PC-3 (cell line): Measurements from ENCODE around the gene C20orf141. TPM values are rescaled to one million over a fixed set of nuclear protein-coding genes. Genes with fewer than 3 reads are reported as not detected.

Source experiments
- ATAC-seq: fragments of 200-7000 bp; cut with Tn5 transposase; 2 replicates; pipeline ENCODE4 v1.9.1; 2020; ENCODE audit warnings: mild to moderate bottlenecking, moderate library complexity
- BruUV-seq: library from RNA; stranded (reverse); fragments of 400-500 nt; replicated peaks from 2 replicates; lab custom pipeline; 2021; lab: Mats Ljungman, UMichigan
- CTCF ChIA-PET: fragments of 300-600 bp; sonication (Branson Sonifier 250); formaldehyde crosslinking; loops from one replicate; lab custom pipeline; 2022; ENCODE audit warnings: antibody characterized with exemption; lab: Charles Lee
- POLR2A ChIA-PET: fragments of 300-600 bp; sonication (Branson Sonifier 250); formaldehyde crosslinking; loops from one replicate; lab custom pipeline; 2022; ENCODE audit warnings: antibody characterized with exemption; ENCODE audit not compliant: unreplicated experiment; lab: Charles Lee
- DNase-seq: peaks from one replicate; pipeline ENCODE4 v3.0.0-alpha.2; 2015
- H2AFZ ChIP-seq: fragments of 300-600 bp; sonication (generic); 2 replicates; pipeline ENCODE4 v1.6.0; 2016; ENCODE audit warnings: antibody characterized with exemption, low read length
- H3F3A ChIP-seq: fragments of 300-600 bp; sonication (generic); one replicate; pipeline ENCODE4 v1.6.0; 2017; ENCODE audit warnings: antibody characterized with exemption, low read length, control low read depth, mild to moderate bottlenecking; ENCODE audit not compliant: unreplicated experiment
- H3K27ac ChIP-seq: fragments of 300-600 bp; sonication (generic); 2 replicates; pipeline ENCODE4 v1.5.1; 2016; ENCODE audit warnings: mild to moderate bottlenecking, low read length
- H3K27me3 ChIP-seq: fragments of 300-600 bp; sonication (generic); 2 replicates; pipeline ENCODE4 v1.6.1; 2016; ENCODE audit warnings: low read length, mixed read lengths
- H3K36me3 ChIP-seq: fragments of 300-600 bp; sonication (generic); 2 replicates; pipeline ENCODE4 v1.6.1; 2016; ENCODE audit warnings: low read depth, mixed run types, low read length, mixed read lengths
- H3K4me1 ChIP-seq: fragments of 300-600 bp; sonication (generic); 2 replicates; pipeline ENCODE4 v1.5.1; 2016; ENCODE audit warnings: low read length; ENCODE audit not compliant: insufficient read depth
- H3K4me2 ChIP-seq: fragments of 300-600 bp; sonication (generic); 2 replicates; pipeline ENCODE4 v1.6.0; 2016; ENCODE audit warnings: low read length
- H3K4me3 ChIP-seq: fragments of 300-600 bp; sonication (generic); 2 replicates; pipeline ENCODE4 v1.5.1; 2016; ENCODE audit warnings: mild to moderate bottlenecking, low read length, mixed read lengths
- H3K79me2 ChIP-seq: fragments of 300-600 bp; sonication (generic); 2 replicates; pipeline ENCODE4 v1.6.1; 2017; ENCODE audit warnings: low read length, mixed read lengths
- H3K9ac ChIP-seq: fragments of 300-600 bp; sonication (generic); 2 replicates; pipeline ENCODE4 v1.6.0; 2016; ENCODE audit warnings: mild to moderate bottlenecking, low read length
- H3K9me2 ChIP-seq: fragments of 300-600 bp; sonication (generic); replicated peaks from 2 replicates; pipeline ENCODE4 v1.6.1; 2016; ENCODE audit warnings: mixed run types, low read length, mixed read lengths
- H3K9me3 ChIP-seq: fragments of 300-600 bp; sonication (generic); 2 replicates; pipeline ENCODE4 v1.6.1; 2016; ENCODE audit warnings: low read length, mixed read lengths
- H4K20me1 ChIP-seq: fragments of 300-600 bp; sonication (generic); 2 replicates; pipeline ENCODE4 v1.6.1; 2016; ENCODE audit warnings: low read length, mixed read lengths
- CTCF ChIP-seq: fragments of 300-600 bp; sonication (generic); conservative IDR thresholded peaks from 2 replicates; pipeline ENCODE4 v1.5.1; 2017; ENCODE audit warnings: antibody characterized with exemption, low read depth, mild to moderate bottlenecking, low read length
- EZH2 ChIP-seq: fragments of 300-600 bp; sonication (generic); IDR thresholded peaks from one replicate; pipeline ENCODE4 v1.6.1; 2017; ENCODE audit warnings: antibody characterized with exemption, mild to moderate bottlenecking, low read length; ENCODE audit not compliant: unreplicated experiment
- EZH2phosphoT487 ChIP-seq: fragments of 300-600 bp; sonication (generic); IDR thresholded peaks from 2 replicates; pipeline ENCODE4 v1.6.1; 2018; ENCODE audit warnings: mild to moderate bottlenecking, antibody characterized with exemption, low read length, borderline replicate concordance
- intact Hi-C: fragments of 100-400 bp; cut with micrococcal nuclease; formaldehyde crosslinking; loops from 2 replicates; pipeline ENCODE4 v1.9.0; 2023
- total RNA-seq: library from RNA; depleted of rRNA; stranded (reverse); fragments of >200 nt; gene quantifications from 2 replicates; pipeline ENCODE4 v1.2.3, GENCODE V29; 2014

C20orf141 gene
- total RNA-seq, 1 experiment from 2014 or later: not detected

GRCh38 chr20:2804852-2805688 is 9.7 kb upstream of the C20orf141 start:
- Histone ChIP-seq H3K27ac (no peak overlapping the region), H3K4me1 (no peaks in the 10 kb centered on the region), H3K9ac (no peak overlapping the region), H3K9me3 (no peaks in the 10 kb centered on the region), H4K20me1 (no peaks in the 10 kb centered on the region), H3K36me3 (no peaks in the 10 kb centered on the region), H2AFZ (no peak overlapping the region), H3K79me2 (no peaks in the 10 kb centered on the region), H3K9me2 (no peaks in the 10 kb centered on the region), H3K4me3 (no peak overlapping the region), H3K27me3 (no peaks in the 10 kb centered on the region), H3F3A (no peaks in the 10 kb centered on the region), H3K4me2 (no peak overlapping the region)
- no TSS peak for BruUV-seq
- ChIA-PET POLR2A (no interaction called here), CTCF (no interaction called here)
- ATAC-seq (no peak), DNase-seq (no peak)
- TF ChIP-seq EZH2phosphoT487: no peak
- no peak for TF ChIP-seq CTCF
- TF ChIP-seq EZH2: no peak
- intact Hi-C loops: no loop called here

DNA sequence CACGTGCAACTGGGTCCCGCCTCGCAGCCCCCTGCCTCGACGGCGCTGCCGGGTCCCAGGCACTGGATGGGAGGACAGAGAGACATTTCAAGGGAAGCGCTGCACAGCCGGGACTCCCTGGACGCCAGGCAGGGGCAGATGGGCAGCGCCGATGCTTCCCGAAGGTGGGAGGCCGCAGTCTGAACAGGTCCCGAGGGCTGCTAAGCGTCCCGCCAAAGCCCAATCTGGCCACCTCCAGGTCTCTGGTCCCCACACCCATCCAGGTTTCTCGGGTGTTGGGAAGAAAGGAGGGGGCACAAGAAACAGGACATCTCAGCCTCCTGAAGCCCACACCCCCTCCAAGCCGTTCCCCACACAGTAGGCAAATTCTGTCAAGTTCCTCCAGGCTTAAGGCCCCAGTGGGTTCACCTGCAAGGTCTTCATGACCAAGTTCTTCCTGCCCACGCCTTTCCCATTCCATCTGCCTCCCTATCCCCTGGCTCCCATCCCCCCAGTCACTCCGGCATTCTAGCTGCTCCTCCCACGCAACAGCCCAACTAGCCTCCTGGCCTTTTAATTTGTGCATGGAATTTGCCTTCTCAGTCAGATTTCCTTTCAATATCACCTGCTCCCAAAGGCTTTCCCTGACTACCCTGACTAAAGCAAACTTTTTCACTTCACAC is 9.0 kb upstream of the C20orf141 start:
- ChIA-PET CTCF (no interaction called here), POLR2A (no interaction called here)
- H3K9me2 ChIP-seq: no peaks in the 10 kb centered on the region
- H3K36me3 ChIP-seq: no peaks in the 10 kb centered on the region
- H3K4me1 ChIP-seq: no peaks in the 10 kb centered on the region
- H3K9me3 ChIP-seq: no peaks in the 10 kb centered on the region
- H3F3A ChIP-seq: no peaks in the 10 kb centered on the region
- TF ChIP-seq EZH2 (no peak), EZH2phosphoT487 (no peak), CTCF (no peak)
- no peak overlapping the region for H3K9ac ChIP-seq
- H3K27me3 ChIP-seq: no peaks in the 10 kb centered on the region
- no peak for DNase-seq
- intact Hi-C loops: no loop called here
- no peak for ATAC-seq
- no peak overlapping the region for H3K4me2 ChIP-seq
- no TSS peak for BruUV-seq
- H3K4me3 ChIP-seq: no peak overlapping the region
- no peak overlapping the region for H3K27ac ChIP-seq
- H2AFZ ChIP-seq: no peak overlapping the region
- no peaks in the 10 kb centered on the region for H3K79me2 ChIP-seq
- H4K20me1 ChIP-seq: no peaks in the 10 kb centered on the region

DNA sequence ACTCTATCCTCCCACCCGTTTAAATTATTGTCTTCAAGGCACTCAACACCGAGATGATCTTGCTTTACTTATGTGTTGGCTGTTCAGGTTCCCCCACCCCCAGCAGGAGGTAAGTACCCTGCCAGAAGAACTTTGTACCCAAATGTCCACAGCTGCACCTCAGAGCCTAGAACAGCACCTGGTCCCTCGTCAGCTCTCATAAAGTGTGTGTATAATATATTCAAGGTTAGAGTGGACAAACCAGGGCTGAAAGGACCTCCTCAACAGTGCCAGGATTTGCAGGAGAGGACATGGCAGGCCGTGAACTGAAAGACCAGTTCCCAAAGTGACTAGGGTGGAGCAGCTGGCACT is 8.5 kb upstream of the C20orf141 start:
- BruUV-seq: no TSS peak
- Histone ChIP-seq H3K27me3 (no peaks in the 10 kb centered on the region), H3K4me3 (no peak overlapping the region), H3K9me2 (no peaks in the 10 kb centered on the region), H3K9ac (no peak overlapping the region), H3K27ac (no peak overlapping the region), H2AFZ (no peak overlapping the region), H3K79me2 (no peaks in the 10 kb centered on the region), H3K4me2 (no peak overlapping the region), H3K36me3 (no peaks in the 10 kb centered on the region), H4K20me1 (no peaks in the 10 kb centered on the region), H3K9me3 (no peaks in the 10 kb centered on the region), H3K4me1 (no peaks in the 10 kb centered on the region), H3F3A (no peaks in the 10 kb centered on the region)
- TF ChIP-seq CTCF: no peak
- TF ChIP-seq EZH2phosphoT487: no peak
- TF ChIP-seq EZH2: no peak
- ChIA-PET CTCF (no interaction called here), POLR2A (no interaction called here)
- no peak for DNase-seq
- intact Hi-C loops: no loop called here
- no peak for ATAC-seq
